ENCODE measurements around the gene DEGS1. TPM values are rescaled to one million over a fixed set of nuclear protein-coding genes. Genes with fewer than 3 reads are reported as not detected.

DEGS1 gene
- 157 and 261 TPM in 2 replicates for total RNA-seq

GRCh38 chr1:224182866-224183590, at the start of gene DEGS1:
Gene DEGS1, plus strand, starts transcription at chr1:224183240. Its CDS starts 97 bp downstream, at chr1:224183337.
- DNase-seq (ENCODE audit: low read depth) = no peak

- no peak for DNase-seq (ENCODE audit: low read depth)
These were observed 49.2 kb upstream of the DEGS1 start for GRCh38 chr1:224133741-224134299.

- no peak for DNase-seq (ENCODE audit: low read depth)
These were observed 45.5 kb upstream of the DEGS1 start for GRCh38 chr1:224137518-224137917.

GRCh38 chr1:224138198-224138597, 44.8 kb upstream of the DEGS1 start:
- no peak for DNase-seq (ENCODE audit: low read depth)

- no peak for DNase-seq (ENCODE audit: low read depth)
These were observed 41.3 kb upstream of the DEGS1 start for GRCh38 chr1:224141693-224142092.

- DNase-seq (ENCODE audit: low read depth) = no peak
These were observed 33.3 kb upstream of the DEGS1 start for GRCh38 chr1:224149709-224150108.

GRCh38 chr1:224151117-224151516, 31.9 kb upstream of the DEGS1 start:
- DNase-seq (ENCODE audit: low read depth) = no peak

GRCh38 chr1:224157316-224157715, 25.7 kb upstream of the DEGS1 start:
- no peak for DNase-seq (ENCODE audit: low read depth)

- no peak for DNase-seq (ENCODE audit: low read depth)
These were observed 23.5 kb upstream of the DEGS1 start for GRCh38 chr1:224159541-224159940.

- no peak for DNase-seq (ENCODE audit: low read depth)
These were observed 22.8 kb upstream of the DEGS1 start for GRCh38 chr1:224160171-224160682.

GRCh38 chr1:224162768-224163167, 20.3 kb upstream of the DEGS1 start:
- no peak for DNase-seq (ENCODE audit: low read depth)

- no peak for DNase-seq (ENCODE audit: low read depth)
These were observed 19.7 kb upstream of the DEGS1 start for GRCh38 chr1:224163311-224163710.

GRCh38 chr1:224168859-224169380, 14.1 kb upstream of the DEGS1 start:
- DNase-seq (ENCODE audit: low read depth) = peak; percentile 96

GRCh38 chr1:224169718-224170270, 13.2 kb upstream of the DEGS1 start:
- DNase-seq (ENCODE audit: low read depth) = no peak

GRCh38 chr1:224170343-224170742, 12.7 kb upstream of the DEGS1 start:
- no peak for DNase-seq (ENCODE audit: low read depth)

GRCh38 chr1:224170748-224171478, 12.1 kb upstream of the DEGS1 start:
- DNase-seq (ENCODE audit: low read depth) = peak; percentile 59

GRCh38 chr1:224172229-224172628, 10.8 kb upstream of the DEGS1 start:
- no peak for DNase-seq (ENCODE audit: low read depth)

- DNase-seq (ENCODE audit: low read depth) = no peak
These were observed 9.5 kb upstream of the DEGS1 start for GRCh38 chr1:224173523-224173922.

- no peak for DNase-seq (ENCODE audit: low read depth)
These were observed 7.4 kb upstream of the DEGS1 start for GRCh38 chr1:224175617-224176016.

- no peak for DNase-seq (ENCODE audit: low read depth)
These were observed 5.6 kb upstream of the DEGS1 start for GRCh38 chr1:224177356-224177999.

- no peak for DNase-seq (ENCODE audit: low read depth)
These were observed 4.1 kb upstream of the DEGS1 start for GRCh38 chr1:224178894-224179293.

All from renal cortical epithelial cell (primary cell).